ENCODE results near the gene CYBB.

DNA sequence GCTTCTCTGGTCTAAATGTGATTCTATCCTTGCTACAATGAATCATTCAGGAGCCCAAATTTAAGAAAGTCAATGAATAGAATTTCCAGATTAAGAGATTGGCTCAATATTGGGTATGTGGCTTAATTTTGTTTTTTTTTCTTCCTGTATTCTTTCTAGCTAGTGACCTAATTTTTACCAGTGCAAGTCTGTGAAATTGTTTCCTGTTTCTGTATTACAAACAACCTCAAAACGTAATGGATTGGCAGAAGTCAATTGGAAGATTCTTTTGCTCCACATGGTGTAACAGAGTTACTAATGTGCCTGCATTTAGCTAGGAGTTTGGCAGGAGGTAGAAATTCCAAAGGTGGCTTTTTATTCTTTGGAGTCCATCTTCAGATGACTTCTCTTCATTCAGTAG, 49.9 kb downstream of the CYBB start:
- TF ChIP-seq, protein P1, sequence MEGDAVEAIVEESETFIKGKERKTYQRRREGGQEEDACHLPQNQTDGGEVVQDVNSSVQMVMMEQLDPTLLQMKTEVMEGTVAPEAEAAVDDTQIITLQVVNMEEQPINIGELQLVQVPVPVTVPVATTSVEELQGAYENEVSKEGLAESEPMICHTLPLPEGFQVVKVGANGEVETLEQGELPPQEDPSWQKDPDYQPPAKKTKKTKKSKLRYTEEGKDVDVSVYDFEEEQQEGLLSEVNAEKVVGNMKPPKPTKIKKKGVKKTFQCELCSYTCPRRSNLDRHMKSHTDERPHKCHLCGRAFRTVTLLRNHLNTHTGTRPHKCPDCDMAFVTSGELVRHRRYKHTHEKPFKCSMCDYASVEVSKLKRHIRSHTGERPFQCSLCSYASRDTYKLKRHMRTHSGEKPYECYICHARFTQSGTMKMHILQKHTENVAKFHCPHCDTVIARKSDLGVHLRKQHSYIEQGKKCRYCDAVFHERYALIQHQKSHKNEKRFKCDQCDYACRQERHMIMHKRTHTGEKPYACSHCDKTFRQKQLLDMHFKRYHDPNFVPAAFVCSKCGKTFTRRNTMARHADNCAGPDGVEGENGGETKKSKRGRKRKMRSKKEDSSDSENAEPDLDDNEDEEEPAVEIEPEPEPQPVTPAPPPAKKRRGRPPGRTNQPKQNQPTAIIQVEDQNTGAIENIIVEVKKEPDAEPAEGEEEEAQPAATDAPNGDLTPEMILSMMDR (IDR thresholded peaks at IDR 0.05): no peak
- no peak for TF ChIP-seq POLR2A (IDR thresholded peaks at IDR 0.05)

Measured in lower leg skin (tissue), 3 donors.